Ovary (tissue), 3 donors: ENCODE results near the gene KIAA1671.

Experiments
- POLR2A ChIP-seq: fragments of 450-650 bp; IDR thresholded peaks from one replicate; pipeline ENCODE4 v1.6.1; 2017; ENCODE audit warnings: antibody characterized with exemption, mild to moderate bottlenecking, moderate library complexity
- TF ChIP-seq, protein P1 (sequence below), 3 donors: fragments of 450-650 bp in 2 of 3; fragments of 200-600 bp in 1 of 3; IDR thresholded peaks; one replicate each; pipeline versions ENCODE4 v1.5.1 to v1.8.0; 2016 to 2022; ENCODE audit warnings: antibody characterized with exemption in 3 of 3, mild to moderate bottlenecking in 1 of 3
- donor health status: DM: no; HTN: no; CAD: no.

DNA sequence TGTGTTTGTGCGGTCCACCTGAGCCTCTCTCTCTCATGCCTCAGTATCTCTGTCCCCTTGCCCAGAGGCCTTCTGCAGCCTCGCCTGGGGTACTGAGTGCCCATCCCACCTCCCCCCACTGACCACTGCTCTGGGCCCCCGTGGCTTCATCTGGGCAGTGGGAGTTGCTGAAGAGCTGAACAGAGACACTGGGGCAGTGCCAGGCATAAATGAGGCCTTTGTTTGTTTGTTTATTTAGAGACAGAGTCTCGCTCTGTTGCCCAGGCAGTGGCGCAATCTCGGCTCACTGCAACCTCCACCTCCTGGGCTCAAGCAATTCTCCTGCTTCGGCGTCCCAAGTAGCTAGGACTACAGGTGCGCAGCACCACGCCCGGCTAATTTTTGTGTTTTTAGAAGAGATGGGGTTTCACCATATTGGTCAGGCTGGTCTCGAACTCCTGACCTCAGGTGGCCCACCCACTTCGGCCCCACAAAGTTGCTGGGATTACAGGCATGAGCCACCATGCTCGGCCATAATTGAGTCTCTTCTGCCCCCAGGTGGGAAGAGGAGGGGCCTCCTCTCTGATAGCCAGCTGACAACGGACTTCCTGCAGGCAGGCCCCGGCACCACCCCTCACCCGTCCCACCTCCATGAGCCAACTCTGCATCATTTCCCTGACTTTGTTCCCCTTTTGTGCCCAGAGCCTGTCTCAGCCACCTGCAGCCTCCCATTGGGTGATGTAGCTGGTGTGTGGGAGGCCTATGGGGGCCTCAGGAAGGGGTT is 256.4 kb downstream of the KIAA1671 start:
- TF ChIP-seq, protein P1, sequence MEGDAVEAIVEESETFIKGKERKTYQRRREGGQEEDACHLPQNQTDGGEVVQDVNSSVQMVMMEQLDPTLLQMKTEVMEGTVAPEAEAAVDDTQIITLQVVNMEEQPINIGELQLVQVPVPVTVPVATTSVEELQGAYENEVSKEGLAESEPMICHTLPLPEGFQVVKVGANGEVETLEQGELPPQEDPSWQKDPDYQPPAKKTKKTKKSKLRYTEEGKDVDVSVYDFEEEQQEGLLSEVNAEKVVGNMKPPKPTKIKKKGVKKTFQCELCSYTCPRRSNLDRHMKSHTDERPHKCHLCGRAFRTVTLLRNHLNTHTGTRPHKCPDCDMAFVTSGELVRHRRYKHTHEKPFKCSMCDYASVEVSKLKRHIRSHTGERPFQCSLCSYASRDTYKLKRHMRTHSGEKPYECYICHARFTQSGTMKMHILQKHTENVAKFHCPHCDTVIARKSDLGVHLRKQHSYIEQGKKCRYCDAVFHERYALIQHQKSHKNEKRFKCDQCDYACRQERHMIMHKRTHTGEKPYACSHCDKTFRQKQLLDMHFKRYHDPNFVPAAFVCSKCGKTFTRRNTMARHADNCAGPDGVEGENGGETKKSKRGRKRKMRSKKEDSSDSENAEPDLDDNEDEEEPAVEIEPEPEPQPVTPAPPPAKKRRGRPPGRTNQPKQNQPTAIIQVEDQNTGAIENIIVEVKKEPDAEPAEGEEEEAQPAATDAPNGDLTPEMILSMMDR (IDR thresholded peaks at IDR 0.05) = no peak
- no peak for TF ChIP-seq POLR2A
